Stomach (tissue), 9 donors: Measurements from ENCODE around the gene RPS27. TPM values are rescaled to one million over a fixed set of nuclear protein-coding genes. Genes with fewer than 3 reads are reported as not detected.

Experiments
- DNase-seq, 2 donors: peaks; one replicate each; pipeline versions ENCODE4 v3.0.0 to v3.0.0-alpha.2; 2013 to 2019
- H3K27ac ChIP-seq, 5 donors: fragments of 200-600 bp in 4 of 5; sonication (generic) in 4 of 5; one replicate each; pipeline ENCODE4 v1.5.1; 2013 to 2019; ENCODE audit warnings: mild to moderate bottlenecking in 1 of 5, moderate library complexity in 1 of 5
- H3K27me3 ChIP-seq, 3 donors: fragments of 200-600 bp; sonication (generic); one replicate each; pipeline ENCODE4 v1.5.1; 2017 to 2019; ENCODE audit warnings: mixed run types in 1 of 3
- H3K36me3 ChIP-seq, 4 donors: fragments of 200-600 bp; sonication (generic); 1 replicate in 3 of 4; 2 replicates in 1 of 4; pipeline ENCODE4 v1.5.1; 2016 to 2019
- H3K4me1 ChIP-seq, 4 donors: fragments of 200-600 bp; sonication (generic); one replicate each; pipeline ENCODE4 v1.5.1; 2016 to 2019
- H3K4me3 ChIP-seq, 4 donors: fragments of 200-600 bp; sonication (generic) in 3 of 4; one replicate each; pipeline ENCODE4 v1.5.1; 2016 to 2019; ENCODE audit warnings: mild to moderate bottlenecking in 1 of 4
- H3K9me3 ChIP-seq, 4 donors: fragments of 200-600 bp; sonication (generic); one replicate each; pipeline ENCODE4 v1.5.1; 2016 to 2019
- EP300 ChIP-seq: sonication (generic); formaldehyde crosslinking; IDR thresholded peaks from one replicate; pipeline ENCODE4 v1.6.1; 2017; ENCODE audit warnings: antibody characterized with exemption
- POLR2A ChIP-seq, 4 donors: fragments of 450-650 bp; IDR thresholded peaks; one replicate each; pipeline ENCODE4 v1.6.1; 2016; ENCODE audit warnings: antibody characterized with exemption in 4 of 4, control low read depth in 2 of 4, mild to moderate bottlenecking in 1 of 4, moderate library complexity in 1 of 4
- POLR2AphosphoS5 ChIP-seq, 3 donors: sonication (generic); formaldehyde crosslinking; IDR thresholded peaks; one replicate each; pipeline ENCODE4 v1.6.1; 2016; ENCODE audit warnings: antibody characterized with exemption in 3 of 3
- WGBS, 5 donors: extraction: QIAGEN DNeasy Blood & Tissue Kit in 3 of 5; methylation state at CpG; one replicate each; pipeline versions ENCODE4 v1.1.5 to v1.1.7; 2013 to 2018; 5-methylcytosine and 5-hydroxymethylcytosine counted together
- intact Hi-C: fragments of 100-400 bp; cut with DNase I; formaldehyde crosslinking; loops from one replicate; pipeline ENCODE4 v1.15.1; 2023; ENCODE audit warnings: low total_unique reads
- polyA plus RNA-seq, 3 donors: library from polyadenylated mRNA; stranded (reverse); fragments of 200-250 nt; gene quantifications; one replicate each; pipeline ENCODE4 v1.2.3, GENCODE V29; 2013
- total RNA-seq, 5 donors: library from RNA; depleted of rRNA; stranded (reverse); fragments of >200 nt; gene quantifications; one replicate each; pipeline versions ENCODE4 v1.1.0 to v1.2.3, GENCODE V29; 2014 to 2016
- TF ChIP-seq, protein P1 (sequence below), 7 experiments: fragments of 450-650 bp in 4 of 7; fragments of 200-600 bp in 3 of 7; sonication (generic) in 3 of 7; IDR thresholded peaks; one replicate each; pipeline ENCODE4 v1.5.1; 2016 to 2019; ENCODE audit warnings: antibody characterized with exemption in 7 of 7, control low read depth in 2 of 7, mild to moderate bottlenecking in 1 of 7
- donor health status: healthy with polysubstance abuse.
- donor health status: Bipolar disorder and iron deficiency.
- donor health status: healthy.

RPS27 gene
- total and polyA plus RNA-seq, 8 donors = 43.4 to 21,142 (median 2,759) TPM

DNA sequence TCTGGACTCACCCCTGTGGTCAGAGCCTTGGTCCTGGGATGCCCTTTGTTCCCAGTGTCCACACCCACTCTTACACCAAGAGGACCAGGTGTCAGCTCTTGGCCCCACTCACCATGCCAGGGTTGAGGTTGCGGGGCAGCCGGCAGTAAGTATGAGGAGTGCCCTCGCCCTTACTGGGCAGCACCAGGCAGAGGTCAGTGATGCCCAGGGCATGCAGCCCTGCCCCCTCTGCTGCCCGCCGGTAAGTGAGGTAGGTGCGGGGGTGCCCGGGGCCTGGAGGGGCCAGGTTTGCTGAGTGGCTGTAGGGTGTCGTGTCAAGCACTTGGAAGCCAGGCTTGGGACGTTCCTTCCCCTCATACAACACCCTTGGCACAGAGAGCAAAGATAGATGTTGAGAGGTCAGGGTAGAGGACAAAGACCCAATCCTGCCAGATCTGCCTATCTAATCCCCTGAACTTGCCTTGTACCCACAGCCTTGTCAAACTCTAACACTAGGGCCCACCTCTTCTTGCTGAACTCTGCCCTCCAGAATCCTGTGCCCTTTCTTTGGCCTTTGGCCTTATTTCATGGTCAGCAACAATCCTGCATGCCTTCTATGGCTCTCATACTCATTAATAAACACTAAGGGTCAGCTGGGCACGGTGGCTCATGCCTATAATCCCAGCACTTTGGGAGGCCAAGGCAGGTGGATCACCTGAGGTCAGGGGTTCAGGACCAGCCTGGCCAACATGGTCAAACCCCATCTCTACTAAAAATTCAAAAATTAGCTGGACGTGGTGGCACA is 47.6 kb upstream of the RPS27 start:
- Histone ChIP-seq H3K36me3 (peaks cover 32 to 70% (median 68%) of the 10 kb centered on the region in 4 donors), H3K27ac (no peak overlapping the region), H3K9me3 (no peaks in the 10 kb centered on the region), H3K4me3 (no peak overlapping the region), H3K27me3 (no peaks in the 10 kb centered on the region), H3K4me1 (peaks cover 9 to 38% (median 27%) of the 10 kb centered on the region in 4 donors)
- TF ChIP-seq EP300 = no peak
- TF ChIP-seq, protein P1, sequence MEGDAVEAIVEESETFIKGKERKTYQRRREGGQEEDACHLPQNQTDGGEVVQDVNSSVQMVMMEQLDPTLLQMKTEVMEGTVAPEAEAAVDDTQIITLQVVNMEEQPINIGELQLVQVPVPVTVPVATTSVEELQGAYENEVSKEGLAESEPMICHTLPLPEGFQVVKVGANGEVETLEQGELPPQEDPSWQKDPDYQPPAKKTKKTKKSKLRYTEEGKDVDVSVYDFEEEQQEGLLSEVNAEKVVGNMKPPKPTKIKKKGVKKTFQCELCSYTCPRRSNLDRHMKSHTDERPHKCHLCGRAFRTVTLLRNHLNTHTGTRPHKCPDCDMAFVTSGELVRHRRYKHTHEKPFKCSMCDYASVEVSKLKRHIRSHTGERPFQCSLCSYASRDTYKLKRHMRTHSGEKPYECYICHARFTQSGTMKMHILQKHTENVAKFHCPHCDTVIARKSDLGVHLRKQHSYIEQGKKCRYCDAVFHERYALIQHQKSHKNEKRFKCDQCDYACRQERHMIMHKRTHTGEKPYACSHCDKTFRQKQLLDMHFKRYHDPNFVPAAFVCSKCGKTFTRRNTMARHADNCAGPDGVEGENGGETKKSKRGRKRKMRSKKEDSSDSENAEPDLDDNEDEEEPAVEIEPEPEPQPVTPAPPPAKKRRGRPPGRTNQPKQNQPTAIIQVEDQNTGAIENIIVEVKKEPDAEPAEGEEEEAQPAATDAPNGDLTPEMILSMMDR (IDR thresholded peaks at IDR 0.05) = no peak
- no peak for TF ChIP-seq POLR2A (IDR thresholded peaks at IDR 0.05)
- TF ChIP-seq POLR2AphosphoS5 (IDR thresholded peaks at IDR 0.05) = no peak
- no peak for DNase-seq
- WGBS, 5 donors = 86 to 97% (median 89%) methylated on average over 9 to 11 of the region's 11 CpGs
- intact Hi-C loops = loop anchor here (10.0 kb wide), 1 partner anchor 148 kb away; no protein-coding TSS in a partner anchor

DNA sequence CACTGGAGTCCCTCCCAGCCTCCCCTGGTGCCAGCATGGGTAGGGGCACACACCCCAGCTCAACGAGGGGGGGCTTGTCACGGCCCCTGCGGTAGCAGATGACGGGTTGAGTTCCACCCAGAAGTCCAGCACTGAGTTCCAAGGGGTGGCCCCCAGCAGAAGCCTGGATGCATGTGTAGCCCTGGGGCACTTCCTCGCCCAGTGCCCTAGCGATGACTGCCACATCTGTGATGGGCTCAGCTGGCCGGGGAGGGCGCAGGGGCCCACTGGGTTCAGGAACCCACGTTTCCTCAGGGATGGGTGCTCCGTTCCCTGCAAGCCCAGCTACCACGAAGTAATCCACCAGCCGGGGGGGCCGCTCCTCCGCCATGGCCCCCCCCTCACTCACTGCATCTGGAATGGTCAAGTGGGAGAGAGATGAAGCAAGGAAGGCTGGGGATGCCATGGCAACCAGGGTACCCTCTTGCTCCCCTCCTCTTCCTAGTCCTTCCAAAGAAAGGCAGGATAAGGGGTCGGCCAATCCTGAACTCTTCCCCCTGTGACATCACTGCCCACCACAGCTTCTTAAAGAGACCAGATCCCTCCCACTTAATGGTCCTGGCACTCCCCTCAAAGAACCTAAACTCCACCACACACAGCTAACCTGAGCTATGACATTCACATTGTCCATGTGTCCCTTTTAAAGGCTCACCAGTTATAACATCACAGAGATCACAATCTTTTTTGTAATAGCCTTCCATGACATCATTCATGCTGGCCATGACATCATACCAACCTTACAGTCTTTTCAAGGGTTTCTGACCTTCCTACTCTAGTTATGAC is 46.3 kb upstream of the RPS27 start:
- WGBS, 5 donors = 83 to 87% (median 86%) methylated on average over 3 to 15 of the region's 15 CpGs
- TF ChIP-seq EP300 (no peak), POLR2AphosphoS5 (IDR thresholded peaks at IDR 0.05) (no peak), POLR2A (IDR thresholded peaks at IDR 0.05) (no peak)
- TF ChIP-seq, protein P1 (IDR thresholded peaks at IDR 0.05) = no peak
- H3K4me1 ChIP-seq = peaks cover 9 to 38% (median 27%) of the 10 kb centered on the region in 4 donors
- peak overlapping the region; percentile 84 to 99 (median 94) for H3K4me3 ChIP-seq
- DNase-seq = no peak
- H3K9me3 ChIP-seq = no peaks in the 10 kb centered on the region
- intact Hi-C loops = loop anchor here (10.0 kb wide), 1 partner anchor 149 kb away; no protein-coding TSS in a partner anchor
- H3K36me3 ChIP-seq = peaks cover 31 to 71% (median 69%) of the 10 kb centered on the region in 4 donors
- H3K27ac ChIP-seq = peak overlapping the region in 4 of 5 donors; percentile 91 to 100 (median 99)
- no peaks in the 10 kb centered on the region for H3K27me3 ChIP-seq

DNA sequence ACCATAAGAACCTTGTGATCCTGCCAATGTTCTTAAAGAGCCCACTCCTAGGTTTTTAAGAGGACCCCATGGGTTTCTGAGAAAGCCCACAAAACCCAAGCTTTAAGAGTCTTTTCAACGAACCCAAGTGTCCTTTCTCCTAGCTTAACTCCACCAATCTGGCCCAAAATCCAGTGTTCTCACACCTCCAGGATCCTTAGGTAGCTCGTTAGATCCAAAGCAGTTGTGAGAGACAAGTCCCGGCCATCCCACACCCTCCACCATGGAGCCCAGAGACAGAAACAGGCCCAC is 45.8 kb upstream of the RPS27 start:
- Histone ChIP-seq H3K36me3 (peaks cover 27 to 71% (median 69%) of the 10 kb centered on the region in 4 donors), H3K9me3 (no peaks in the 10 kb centered on the region), H3K4me1 (peaks cover 9 to 38% (median 27%) of the 10 kb centered on the region in 4 donors), H3K27ac (peak overlapping the region; percentile 91 to 100 (median 98)), H3K27me3 (no peaks in the 10 kb centered on the region), H3K4me3 (peak overlapping the region; percentile 84 to 99 (median 94))
- DNase-seq = no peak
- no peak for TF ChIP-seq EP300
- no peak for TF ChIP-seq POLR2AphosphoS5 (IDR thresholded peaks at IDR 0.05)
- WGBS, 5 donors = 57 to 71% (median 63%) methylated on average over 3 of the region's 3 CpGs
- intact Hi-C loops = loop anchor here (10.0 kb wide), 1 partner anchor 150 kb away; no protein-coding TSS in a partner anchor

DNA sequence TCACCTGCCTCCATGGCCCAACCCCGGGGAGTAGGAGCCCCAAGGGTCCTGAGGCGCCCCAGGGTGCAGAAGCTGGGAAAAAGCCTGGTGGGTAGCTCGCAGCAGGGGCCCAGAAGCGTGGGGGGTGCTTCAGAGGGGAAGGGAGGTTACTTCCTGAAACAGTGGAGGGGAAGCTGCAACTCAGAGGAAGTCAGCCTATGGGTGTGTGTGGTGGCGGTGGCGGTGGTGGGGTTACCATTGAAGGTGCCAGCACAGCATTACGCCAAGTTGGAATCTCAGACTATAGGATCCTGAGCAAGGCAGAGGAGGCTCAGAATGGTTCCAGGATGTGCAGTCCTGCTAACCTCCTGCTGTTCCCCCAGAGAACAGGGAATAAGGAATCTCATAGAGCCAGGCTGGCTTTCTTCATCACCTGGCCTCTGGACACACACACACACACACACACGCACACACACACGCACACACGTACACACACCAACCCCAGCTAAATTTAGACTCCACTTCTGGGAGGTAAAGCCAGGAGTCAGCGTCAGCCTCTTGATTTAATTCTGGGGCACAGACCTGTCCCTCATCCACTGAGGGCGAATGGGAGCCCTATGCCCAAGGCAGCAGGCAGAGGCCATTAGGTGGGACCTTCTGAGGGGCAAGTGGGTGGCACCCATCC is 45.3 kb upstream of the RPS27 start:
- Histone ChIP-seq H3K27ac (peak overlapping the region; percentile 91 to 100 (median 98)), H3K4me1 (peaks cover 9 to 38% (median 27%) of the 10 kb centered on the region in 4 donors), H3K27me3 (no peaks in the 10 kb centered on the region), H3K36me3 (peaks cover 23 to 71% (median 69%) of the 10 kb centered on the region in 4 donors), H3K4me3 (peak overlapping the region; percentile 84 to 99 (median 94)), H3K9me3 (no peaks in the 10 kb centered on the region)
- 15 to 29% (median 25%) methylated on average over 7 to 12 of the region's 12 CpGs for WGBS, 5 donors
- intact Hi-C loops = loop anchor here (10.0 kb wide), 1 partner anchor 150 kb away; no protein-coding TSS in a partner anchor
- DNase-seq = peak; percentile 51 to 78
- TF ChIP-seq POLR2AphosphoS5 (IDR thresholded peaks at IDR 0.05) (no peak), EP300 (no peak), POLR2A (IDR thresholded peaks at IDR 0.05) (peak in 1 of 4 donors; percentile 27)
- TF ChIP-seq, protein P1 (IDR thresholded peaks at IDR 0.05) = no peak
